Urothelium cell line (cell line): ENCODE measurements around the gene SRGAP3.
A peak's percentile ranks its signal among the peaks of the same experiment; 100 is the strongest.

Experiments used
- DNase-seq: peaks from one replicate; pipeline ENCODE4 v3.0.0; 2011; ENCODE audit warnings: low spot score, mixed read lengths
- FAIRE-seq: peaks from 2 replicates; lab custom pipeline; 2011; peaks lifted over from hg19 to GRCh38; lab: Jason Lieb, UNC

SRGAP3 gene

DNA sequence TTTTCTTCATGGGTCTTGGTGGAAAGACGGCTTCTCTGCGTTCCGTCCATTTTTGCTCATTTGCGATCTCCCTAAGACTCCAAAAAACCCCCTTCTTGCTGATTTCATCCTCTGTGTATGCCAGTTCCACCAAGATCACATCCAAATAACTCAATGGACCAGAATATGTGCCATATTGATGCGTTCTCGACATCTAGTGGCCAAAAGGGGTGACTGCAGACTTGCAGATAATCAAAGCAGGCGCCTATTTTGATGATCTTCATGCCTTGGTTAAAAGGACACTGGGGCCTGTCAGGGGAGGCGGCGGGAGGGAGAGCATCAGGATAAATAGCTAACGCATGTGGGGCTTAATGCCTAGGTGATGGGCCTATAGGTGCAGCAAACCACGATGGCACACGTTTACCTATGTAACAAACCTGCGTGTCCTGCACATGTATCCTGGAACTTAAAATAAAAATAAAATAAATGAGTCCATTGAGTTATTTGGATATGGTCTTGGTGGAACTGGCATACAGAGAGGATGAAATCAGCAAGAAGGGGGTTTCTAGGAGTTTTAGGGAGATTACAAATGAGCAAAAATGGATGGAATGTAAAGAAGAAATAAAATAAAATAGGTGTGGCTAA, 182.0 kb downstream of the SRGAP3 start:
- peak; percentile 64 for DNase-seq
- peak; percentile 74 for FAIRE-seq

DNA sequence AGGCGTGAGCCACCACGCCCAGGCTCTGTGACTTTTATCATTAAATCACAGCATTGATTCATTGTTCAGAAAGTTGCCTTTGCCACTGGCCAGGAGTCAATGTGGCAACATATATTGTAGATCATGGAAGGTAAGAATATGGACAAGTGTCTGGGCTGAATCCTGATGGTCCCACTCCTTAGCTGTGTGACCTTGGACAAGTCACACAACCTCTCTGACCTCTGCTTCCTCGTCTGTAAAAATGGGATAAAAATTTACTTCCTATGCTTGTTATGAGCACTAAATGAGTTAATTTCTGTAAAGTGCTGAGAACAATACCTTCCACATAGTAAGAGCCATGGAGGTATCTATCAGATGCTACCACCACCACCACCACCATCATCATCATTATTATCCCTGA, 182.7 kb downstream of the SRGAP3 start:
- DNase-seq = no peak
- no peak for FAIRE-seq

DNA sequence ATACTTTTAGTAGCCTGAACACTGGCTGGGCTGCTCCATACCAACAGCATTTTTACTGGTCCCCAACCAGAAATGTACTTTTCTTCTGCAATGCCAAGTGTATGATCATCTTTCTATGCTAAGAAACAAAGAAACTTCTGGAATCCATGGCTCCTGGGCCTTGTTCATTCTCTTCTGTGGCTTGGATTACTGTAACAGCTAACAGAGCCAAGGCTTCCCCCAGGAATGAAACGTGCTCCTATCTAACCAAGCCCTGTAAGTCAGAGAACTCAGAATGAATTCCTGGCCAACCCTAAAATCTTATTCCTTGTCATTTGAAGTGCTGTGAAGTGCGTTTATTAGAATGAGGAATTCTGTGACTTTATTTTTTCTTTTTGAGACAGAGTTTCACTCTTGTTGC, 183.3 kb downstream of the SRGAP3 start:
- no peak for DNase-seq
- no peak for FAIRE-seq

DNA sequence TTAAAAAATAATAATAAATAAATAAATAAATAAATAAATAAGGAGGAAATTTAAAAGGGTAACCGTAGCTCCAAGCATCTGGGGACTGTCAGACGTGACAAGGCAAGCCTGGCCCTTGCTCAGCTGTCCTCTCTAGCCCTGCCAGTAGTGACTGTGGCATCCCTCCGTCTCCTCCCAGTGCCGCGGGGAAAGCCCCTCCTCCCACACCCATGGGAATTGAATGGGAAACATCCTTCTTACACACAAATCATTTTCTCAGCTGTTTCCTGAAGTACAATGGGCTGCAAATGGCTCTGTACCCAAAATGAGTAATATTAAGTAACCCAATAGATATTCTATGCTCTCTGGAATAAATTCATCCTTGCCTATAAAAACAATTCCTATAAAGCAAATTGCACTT, 184.6 kb downstream of the SRGAP3 start:
- DNase-seq (no peak), FAIRE-seq (no peak)

DNA sequence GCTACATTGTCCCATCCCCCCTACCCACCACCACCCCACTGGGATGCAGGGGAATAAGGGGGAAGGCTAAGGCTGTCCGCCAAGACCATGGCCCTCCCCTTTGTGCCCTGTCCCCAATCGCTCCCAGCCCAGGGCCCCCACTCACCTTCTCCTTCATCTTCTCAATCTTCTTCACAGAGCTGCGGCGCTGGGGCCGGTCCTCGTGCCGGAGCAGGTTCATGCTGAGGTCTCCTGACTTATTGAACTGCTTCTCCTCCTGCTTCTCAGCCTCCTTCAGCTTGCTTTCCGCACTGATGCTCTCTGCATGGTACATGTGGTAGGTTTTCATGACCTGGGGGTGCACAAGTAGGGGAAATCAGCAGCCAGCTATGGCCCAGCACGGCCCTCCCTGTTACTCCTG, 185.2 kb downstream of the SRGAP3 start:
- DNase-seq = no peak
- FAIRE-seq = no peak

DNA sequence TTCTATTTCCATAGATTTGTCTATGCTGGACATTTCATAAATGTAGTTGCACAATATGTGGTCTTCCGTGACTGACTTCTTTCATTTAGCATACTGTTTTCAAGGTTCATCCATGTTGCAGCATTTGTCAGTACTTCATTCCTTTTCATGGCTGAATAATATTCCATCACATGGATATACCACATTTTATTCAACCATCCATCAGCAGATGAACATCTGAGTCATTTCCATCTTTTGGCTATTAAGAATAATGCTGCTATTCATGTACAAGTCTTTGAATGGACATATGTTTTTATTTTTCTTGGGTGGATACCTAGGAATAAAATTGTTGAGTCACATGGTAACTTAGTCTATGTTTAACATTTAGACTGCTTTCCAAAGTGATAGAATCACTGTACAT, 186.9 kb downstream of the SRGAP3 start:
- FAIRE-seq = no peak
- no peak for DNase-seq

DNA sequence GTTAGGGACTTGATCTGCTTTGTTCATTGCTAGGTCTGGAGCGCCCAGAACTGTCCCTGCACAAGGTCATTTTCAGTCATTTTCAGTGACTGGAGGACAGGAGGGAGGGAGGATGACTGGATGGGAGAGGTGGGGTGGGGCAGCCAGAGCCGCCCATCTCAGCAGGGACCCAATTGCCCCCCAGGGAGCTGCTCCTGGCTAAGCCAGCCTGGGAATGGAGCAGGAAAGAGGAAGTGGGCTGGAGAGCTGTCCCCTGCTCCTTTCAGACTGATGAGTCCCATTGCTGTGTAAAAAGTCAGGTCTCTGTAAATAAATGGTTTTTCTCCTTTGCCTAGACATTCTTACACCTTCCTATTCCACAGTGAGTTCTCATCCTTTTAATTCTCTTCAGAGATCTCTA, 187.8 kb downstream of the SRGAP3 start:
- DNase-seq (no peak), FAIRE-seq (peak; percentile 20)

DNA sequence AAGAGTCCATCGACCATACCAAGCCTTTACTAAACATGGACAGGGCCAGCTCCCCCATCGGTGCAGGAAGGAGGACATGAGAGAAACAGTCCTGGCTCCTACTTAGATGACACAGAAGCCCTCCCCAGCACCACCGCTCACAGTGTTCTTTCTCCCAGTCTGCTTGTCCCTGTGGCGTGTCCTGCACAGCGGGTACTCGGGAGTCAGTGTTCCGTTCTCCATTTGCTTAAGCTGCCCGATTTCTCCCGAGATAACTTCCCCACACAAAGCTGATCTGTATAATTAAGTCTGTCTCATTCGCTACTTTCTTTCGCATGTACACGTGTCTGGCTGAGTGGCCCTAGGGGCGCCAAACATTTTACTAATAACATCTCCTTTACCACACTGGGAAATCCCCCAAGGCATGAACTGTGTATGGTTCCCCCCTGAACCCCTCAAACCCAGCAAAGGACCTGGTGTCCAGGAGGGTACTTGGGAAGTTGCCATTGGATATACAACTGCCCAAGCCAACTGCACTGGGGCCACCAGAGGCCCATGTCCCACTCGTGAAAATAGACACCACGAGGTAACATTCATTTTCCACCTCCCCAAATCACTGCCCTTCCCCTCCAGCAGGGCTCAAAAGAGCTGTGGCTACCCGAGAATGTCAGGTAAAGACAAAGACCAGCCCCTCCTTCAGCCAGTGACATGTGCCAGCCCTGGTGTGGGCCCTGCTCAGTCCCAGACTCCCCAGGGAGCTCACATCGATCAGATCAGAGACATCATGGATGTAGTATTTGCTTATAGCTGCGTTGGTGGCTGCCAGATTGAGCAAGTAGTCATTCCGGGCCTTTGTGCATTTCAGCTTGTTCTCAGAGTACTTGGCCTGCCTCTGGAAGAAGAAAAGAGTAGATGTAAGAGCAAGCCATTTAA, 189.7 kb downstream of the SRGAP3 start:
- DNase-seq (no peak), FAIRE-seq (no peak)

DNA sequence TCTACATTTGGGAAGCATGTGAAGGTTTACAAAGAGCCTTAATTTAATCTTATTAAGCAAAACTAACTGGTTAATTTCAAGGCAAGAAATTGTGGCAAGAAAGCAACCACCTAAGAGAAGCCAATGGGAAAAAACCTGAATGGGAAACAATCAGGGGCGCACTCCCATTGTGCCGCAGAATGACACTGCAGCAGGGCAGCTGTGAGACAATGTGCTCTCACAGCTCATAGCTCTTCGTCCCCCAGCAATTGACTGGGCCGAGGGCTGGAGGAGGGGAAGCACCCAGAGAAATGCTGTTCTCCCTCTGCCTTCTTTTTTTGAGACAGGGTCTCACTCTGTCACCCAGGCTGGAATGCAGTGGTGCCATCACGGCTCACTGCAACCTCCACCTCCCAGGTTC, 192.9 kb downstream of the SRGAP3 start:
- FAIRE-seq (no peak), DNase-seq (no peak)

DNA sequence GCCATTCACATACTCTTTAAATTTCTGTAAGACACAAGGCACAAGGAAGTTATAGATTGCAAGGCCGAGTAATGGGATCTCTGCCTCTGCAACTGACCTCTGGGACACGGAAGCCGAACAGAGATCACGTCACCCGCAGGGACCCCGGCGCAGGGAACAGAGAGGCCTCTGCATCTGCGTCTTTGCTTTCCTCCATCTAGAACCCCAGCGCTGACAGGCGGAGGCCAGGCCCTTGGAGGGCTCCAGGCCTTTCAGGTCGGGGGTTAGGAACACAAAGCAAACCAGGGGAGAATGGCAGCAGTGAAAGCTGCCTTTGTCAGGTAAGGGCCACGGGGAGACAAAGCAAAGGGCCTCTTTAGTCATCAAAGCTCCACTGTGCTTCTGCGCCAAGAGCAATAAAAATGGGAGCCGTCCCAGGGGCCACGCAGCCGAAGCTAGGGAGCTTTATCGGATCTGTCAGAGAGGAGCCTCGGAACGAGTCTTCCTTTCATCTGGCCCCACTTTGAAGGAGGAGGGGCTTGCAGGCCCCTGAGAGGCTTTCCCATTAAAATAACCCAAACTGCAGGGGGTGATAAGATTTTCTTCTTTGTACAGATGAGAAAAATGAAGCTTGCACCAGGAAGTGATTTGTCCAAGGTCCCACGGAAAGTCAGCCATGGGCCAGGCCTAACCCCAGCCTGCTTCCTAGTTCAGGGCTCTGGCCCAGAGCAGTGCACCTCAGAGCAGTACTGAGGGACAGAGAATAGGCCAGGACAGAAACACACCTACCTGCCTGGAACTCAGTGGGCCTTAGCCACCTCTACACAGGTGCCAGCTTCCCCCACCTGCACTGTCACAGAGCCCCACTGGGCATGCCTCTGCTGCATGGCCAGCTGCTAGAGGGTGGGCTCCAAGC, 201.7 kb downstream of the SRGAP3 start:
- FAIRE-seq (no peak), DNase-seq (no peak)

DNA sequence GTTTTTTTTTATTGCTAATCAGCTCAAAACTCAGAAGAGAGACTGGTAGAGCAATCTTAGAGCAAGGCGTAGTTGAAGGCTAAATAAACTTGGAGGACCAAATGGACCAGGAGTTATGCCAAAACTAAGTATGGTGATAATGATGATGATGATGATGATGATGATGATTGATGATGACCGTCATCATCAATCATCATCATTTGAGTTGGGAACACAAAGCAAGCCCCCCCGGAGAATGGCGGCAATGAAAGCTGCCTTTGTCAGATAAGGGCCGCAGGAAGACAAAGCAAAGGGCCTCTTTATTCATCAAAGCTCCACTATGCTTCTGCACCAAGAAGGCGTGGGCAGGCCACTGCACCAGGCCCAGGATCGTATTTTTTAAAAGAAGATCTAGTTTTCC, 204.1 kb downstream of the SRGAP3 start:
- FAIRE-seq (no peak), DNase-seq (no peak)

DNA sequence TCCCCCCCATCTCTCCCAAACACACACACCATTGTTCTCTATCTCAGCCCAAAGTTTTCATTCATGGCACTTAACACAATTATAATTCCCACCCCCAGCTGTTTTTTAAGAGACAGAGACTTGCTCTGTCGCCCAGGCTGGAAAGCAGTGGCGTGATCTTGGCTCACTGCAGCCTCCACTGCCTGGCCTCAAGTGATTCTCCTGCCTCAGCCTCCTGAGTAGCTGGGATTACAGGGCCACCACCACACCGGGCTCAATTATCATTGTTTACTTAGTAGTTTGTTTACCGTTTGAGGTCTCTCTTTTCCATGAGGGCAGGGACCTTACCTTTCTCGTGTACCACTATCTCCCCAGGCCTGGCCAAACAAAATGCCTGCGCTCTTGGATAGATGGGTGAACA, 206.4 kb downstream of the SRGAP3 start:
- DNase-seq (no peak), FAIRE-seq (no peak)

DNA sequence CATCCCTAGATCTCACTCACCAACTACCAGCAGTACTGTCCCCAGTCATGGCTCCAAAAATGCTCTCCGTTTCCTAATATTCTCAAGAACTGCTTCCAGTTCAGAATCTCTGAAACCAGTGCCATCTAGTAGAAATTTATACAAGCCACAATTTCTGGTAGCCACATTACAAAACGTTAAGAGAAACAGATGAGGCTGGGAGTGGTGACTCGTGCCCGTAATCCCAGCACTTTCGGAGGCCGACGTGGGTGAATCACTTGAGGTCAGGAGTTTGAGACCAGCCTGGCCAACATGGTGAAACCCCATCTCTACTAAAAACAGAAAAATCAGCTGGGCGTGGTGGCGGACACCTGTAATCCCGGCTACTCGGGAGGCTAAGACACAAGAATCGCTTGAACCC, 207.8 kb downstream of the SRGAP3 start:
- FAIRE-seq (no peak), DNase-seq (no peak)

DNA sequence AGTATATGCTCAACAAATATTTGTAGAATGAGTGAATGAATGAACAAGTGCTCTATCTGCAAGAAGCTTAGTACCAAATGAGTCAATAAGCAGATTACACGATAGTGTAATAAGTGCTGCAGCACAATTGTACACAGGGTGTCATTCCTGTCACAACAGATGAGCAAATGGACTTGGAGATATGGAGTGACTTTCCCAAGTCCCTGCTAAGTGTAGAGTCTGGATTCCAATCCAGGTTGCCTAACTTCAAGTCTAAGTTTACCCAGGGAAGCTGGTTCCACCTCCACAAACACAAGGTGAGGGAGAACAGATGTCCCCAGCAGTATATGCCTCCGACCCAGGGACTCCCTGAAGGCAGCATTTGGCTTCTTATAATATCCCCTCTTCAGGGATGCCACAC, 208.4 kb downstream of the SRGAP3 start:
- FAIRE-seq = peak; percentile 67
- no peak for DNase-seq

DNA sequence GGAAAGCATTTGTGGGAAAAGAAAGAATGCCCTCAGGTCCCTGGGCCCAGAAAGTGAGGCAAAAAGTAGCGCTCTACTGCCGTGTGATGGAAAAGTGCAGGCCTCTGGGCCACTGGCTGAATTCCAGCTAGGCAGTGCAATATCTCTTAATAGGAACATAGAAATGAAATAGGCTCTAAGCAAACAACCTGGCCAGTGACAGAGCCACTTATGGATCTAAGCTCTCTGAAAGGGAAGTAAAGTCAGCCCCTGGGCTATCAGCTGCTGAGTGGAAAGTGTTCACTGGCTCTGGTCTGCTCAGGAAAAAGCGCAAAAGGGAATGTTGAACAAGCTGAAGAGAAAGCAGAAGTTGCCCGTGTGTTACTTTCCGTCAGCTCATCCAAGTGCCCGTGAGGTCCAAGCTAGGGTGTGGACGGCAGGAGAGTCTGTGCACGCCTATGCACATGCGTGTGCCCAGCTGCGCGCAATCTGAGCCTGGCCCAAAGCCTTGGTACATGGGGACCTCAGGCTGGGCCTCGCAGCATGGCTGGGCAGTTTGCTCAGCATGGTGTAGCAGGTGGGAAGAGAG, 212.2 kb downstream of the SRGAP3 start:
- DNase-seq = no peak
- FAIRE-seq = no peak

DNA sequence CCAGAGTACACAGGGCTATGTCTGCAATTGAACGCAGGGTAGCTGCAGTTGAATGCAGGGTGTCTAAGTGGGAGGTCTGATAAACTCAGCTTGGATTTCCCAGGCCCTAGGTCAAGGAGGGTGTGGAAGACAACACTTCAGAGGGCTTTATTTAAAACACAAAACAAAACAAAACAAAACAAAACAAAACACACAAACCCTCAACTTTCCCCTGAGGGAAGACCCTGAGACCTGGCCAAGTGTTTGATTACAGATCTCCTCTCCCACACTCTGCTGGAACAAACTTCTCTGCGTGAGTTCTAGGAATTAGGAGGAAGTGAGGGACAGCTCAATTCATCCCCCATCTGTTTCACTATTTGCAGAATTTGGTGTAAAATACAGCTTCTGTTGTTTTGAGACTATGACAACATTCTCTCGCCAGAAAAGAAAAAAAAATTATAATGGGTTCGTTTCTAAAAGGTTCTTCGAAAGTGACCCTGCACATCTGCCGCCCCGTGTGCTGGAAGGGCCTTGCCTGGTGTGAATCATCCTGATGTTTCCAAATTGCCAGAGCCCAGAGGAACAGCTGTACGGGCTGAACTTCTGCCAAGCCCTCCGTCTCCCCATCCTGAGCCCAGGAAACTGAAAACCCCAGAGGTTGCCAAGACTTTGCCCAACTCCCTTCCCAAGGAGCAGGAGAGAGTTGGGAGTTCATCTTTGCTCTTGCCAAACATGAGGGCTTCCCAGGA, 212.9 kb downstream of the SRGAP3 start:
- no peak for FAIRE-seq
- DNase-seq = no peak

DNA sequence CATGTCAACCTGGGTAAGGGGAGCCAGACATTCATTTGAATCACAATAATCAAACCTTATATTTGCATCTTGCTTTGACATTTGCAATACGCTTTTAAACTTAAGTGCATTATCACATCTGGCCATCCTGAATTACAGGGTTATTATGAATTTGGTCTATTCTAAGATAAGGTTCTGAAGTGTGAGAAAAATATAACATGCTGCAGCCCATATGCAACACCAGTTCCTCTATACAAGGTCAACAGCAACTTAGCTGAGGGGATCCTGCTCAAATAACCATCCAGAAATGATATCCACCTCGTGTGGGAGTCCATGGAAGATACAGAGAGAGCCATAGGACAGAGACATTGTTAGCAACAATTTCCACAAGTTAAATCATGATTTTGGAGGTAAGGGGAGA, 213.5 kb downstream of the SRGAP3 start:
- FAIRE-seq (no peak), DNase-seq (no peak)

DNA sequence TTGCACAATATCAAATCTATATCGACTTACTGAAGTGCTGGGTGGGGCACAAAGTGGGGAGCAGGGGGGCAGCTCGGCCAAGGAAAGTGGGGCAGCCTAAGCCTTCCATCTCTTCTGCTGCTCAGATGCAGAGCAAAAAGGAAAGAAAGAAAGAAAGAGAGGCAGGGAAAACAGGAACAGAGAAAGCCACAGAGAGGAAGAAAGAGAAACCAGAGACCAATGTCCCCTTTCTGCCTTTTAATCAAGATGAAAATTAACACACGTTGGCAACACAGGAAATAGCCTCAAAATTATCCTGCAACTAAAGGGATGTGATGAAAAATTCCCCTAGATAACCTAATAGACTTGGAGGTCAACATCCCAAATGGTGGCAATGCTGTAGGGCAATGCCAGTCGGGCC, 214.0 kb downstream of the SRGAP3 start:
- no peak for DNase-seq
- FAIRE-seq = no peak

DNA sequence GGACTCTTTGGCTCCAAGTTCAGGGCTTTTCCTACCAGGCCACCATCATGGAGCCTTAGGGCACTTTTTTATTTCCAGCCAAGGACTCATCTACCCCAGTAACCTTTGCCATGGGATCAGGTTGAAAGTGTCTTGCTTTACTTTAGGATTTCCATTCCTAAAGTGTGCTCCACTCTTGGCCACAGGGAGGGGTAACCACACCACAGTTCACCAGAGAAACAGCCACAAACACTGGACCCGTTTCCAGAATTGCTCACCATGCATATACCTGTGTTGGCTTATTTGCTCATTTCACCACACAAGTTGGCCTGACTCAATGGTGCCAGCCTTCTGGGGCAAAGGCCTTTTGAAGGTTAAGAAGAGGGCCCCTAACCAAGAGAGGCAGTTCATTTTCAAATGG, 215.6 kb downstream of the SRGAP3 start:
- no peak for FAIRE-seq
- no peak for DNase-seq

DNA sequence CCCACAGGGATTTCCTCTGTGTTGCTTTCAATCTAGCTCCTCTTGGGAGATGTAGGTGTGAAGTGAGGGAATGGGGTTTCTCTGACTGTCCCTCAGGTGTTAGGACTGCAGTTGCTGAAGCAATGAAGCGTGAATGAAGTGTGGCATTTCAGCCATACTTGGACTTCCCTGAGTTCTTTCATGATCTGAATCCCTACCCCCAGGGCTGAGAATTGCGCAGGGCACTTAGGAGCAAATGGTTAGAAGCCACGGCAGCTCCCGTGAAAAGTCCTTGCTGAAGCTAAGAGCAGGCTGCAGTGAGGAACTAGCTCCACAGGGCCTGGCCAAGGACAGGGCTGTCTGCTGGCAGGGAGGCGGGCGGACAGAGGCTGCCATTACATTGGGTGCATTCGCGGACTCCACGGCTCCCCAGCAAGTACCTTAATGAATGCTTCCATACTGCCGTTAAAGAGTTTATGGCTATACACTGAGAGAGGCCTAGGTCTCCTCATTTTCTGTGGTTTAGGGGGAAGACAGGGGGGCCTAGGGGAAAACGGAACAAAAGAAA, 217.1 kb downstream of the SRGAP3 start:
- FAIRE-seq = no peak
- no peak for DNase-seq
